GM23248 (cell line): ENCODE measurements around the gene TM9SF1.

ENCODE experiments used
- EZH2 ChIP-seq: fragments of 200-600 bp; sonication (generic); IDR thresholded peaks from 2 replicates; pipeline ENCODE4 v1.6.1; 2018; ENCODE audit warnings: antibody characterized with exemption, mild to moderate bottlenecking; ENCODE audit not compliant: insufficient read depth, poor library complexity, severe bottlenecking
- EZH2phosphoT487 ChIP-seq: fragments of 200-600 bp; sonication (generic); IDR thresholded peaks from 2 replicates; pipeline ENCODE4 v1.6.1; 2018; ENCODE audit warnings: antibody characterized with exemption, moderate library complexity, mild to moderate bottlenecking, low read depth; ENCODE audit not compliant: insufficient read depth

GRCh38 chr14:24181371-24182077 is 13.7 kb downstream of the TM9SF1 start:
- no peak for TF ChIP-seq EZH2
- TF ChIP-seq EZH2phosphoT487, result no peak
